ENCODE measurements around the gene RASSF7. TPM values are rescaled to one million over a fixed set of nuclear protein-coding genes. Genes with fewer than 3 reads are reported as not detected.

The RASSF7 gene
- total RNA-seq, 2 experiments from 2014 or later = 14.1 to 15.7 TPM

- Mint-ChIP-seq H3K4me1 (ENCODE audit: low read depth) (no peaks in the 10 kb centered on the region), H3K27me3 (no peaks in the 10 kb centered on the region), H3K36me3 (ENCODE audit: low read depth) (peaks cover 9% of the 10 kb centered on the region), H3K9me3 (no peaks in the 10 kb centered on the region), H3K4me3 (peak overlapping the region; percentile 38), H3K27ac (no peak overlapping the region)
- DNase-seq (no peak), ATAC-seq (ENCODE audit: poor library complexity) (no peak)
- ChIA-PET POLR2A (no interaction called here), CTCF (no interaction called here)
- TF ChIP-seq, protein P1, sequence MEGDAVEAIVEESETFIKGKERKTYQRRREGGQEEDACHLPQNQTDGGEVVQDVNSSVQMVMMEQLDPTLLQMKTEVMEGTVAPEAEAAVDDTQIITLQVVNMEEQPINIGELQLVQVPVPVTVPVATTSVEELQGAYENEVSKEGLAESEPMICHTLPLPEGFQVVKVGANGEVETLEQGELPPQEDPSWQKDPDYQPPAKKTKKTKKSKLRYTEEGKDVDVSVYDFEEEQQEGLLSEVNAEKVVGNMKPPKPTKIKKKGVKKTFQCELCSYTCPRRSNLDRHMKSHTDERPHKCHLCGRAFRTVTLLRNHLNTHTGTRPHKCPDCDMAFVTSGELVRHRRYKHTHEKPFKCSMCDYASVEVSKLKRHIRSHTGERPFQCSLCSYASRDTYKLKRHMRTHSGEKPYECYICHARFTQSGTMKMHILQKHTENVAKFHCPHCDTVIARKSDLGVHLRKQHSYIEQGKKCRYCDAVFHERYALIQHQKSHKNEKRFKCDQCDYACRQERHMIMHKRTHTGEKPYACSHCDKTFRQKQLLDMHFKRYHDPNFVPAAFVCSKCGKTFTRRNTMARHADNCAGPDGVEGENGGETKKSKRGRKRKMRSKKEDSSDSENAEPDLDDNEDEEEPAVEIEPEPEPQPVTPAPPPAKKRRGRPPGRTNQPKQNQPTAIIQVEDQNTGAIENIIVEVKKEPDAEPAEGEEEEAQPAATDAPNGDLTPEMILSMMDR (IDR thresholded peaks at IDR 0.05) = no peak
- H3K9me3 ChIP-seq (ENCODE audit: control insufficient read depth in 1 of 2, insufficient read depth in 1 of 2, low read length in 2 of 2) = no peaks in the 10 kb centered on the region
- intact Hi-C loops (cut with DNase I, micrococcal nuclease) = no loop called here
- H3K27ac ChIP-seq (ENCODE audit: low read depth in 1 of 2, low read length in 2 of 2) = no peak overlapping the region
- no peaks in the 10 kb centered on the region for H3K27me3 ChIP-seq (ENCODE audit: control insufficient read depth in 1 of 2, insufficient read depth in 2 of 2, low read length in 2 of 2)
- H3K36me3 ChIP-seq (ENCODE audit: insufficient read depth, low read length) = peaks cover 26% of the 10 kb centered on the region
- H3K4me1 ChIP-seq (ENCODE audit: insufficient read depth, low read length) = peaks cover 15% of the 10 kb centered on the region
- H3K4me3 ChIP-seq (ENCODE audit: low read length) = no peak overlapping the region
These were observed 30.9 kb upstream of the RASSF7 start for GRCh38 chr11:529728-530411.

- no peak overlapping the region for H3K27ac Mint-ChIP-seq
- no peaks in the 10 kb centered on the region for H3K27me3 Mint-ChIP-seq
- no peak overlapping the region for H3K4me3 ChIP-seq (ENCODE audit: low read length)
- peaks cover 2% of the 10 kb centered on the region for H3K4me1 Mint-ChIP-seq (ENCODE audit: low read depth)
- intact Hi-C loops (cut with DNase I, micrococcal nuclease) = no loop called here
- peaks cover 19% of the 10 kb centered on the region for H3K4me1 ChIP-seq (ENCODE audit: insufficient read depth, low read length)
- no peak for ATAC-seq (ENCODE audit: poor library complexity)
- no peak for DNase-seq
- no peak overlapping the region for H3K27ac ChIP-seq (ENCODE audit: low read depth in 1 of 2, low read length in 2 of 2)
- CTCF ChIA-PET = no interaction called here
- no peaks in the 10 kb centered on the region for H3K9me3 ChIP-seq (ENCODE audit: control insufficient read depth in 1 of 2, insufficient read depth in 1 of 2, low read length in 2 of 2)
- peak overlapping the region; percentile 66 for H3K4me3 Mint-ChIP-seq
- H3K27me3 ChIP-seq (ENCODE audit: control insufficient read depth in 1 of 2, insufficient read depth in 2 of 2, low read length in 2 of 2) = no peaks in the 10 kb centered on the region
- peaks cover 12% of the 10 kb centered on the region for H3K36me3 Mint-ChIP-seq (ENCODE audit: low read depth)
- TF ChIP-seq, protein P1 (IDR thresholded peaks at IDR 0.05) = no peak
- H3K36me3 ChIP-seq (ENCODE audit: insufficient read depth, low read length) = peaks cover 26% of the 10 kb centered on the region
- POLR2A ChIA-PET = no interaction called here
- no peaks in the 10 kb centered on the region for H3K9me3 Mint-ChIP-seq
These were observed 29.6 kb upstream of the RASSF7 start for GRCh38 chr11:530960-531831.

- no peaks in the 10 kb centered on the region for H3K9me3 Mint-ChIP-seq
- H3K27me3 ChIP-seq (ENCODE audit: control insufficient read depth in 1 of 2, insufficient read depth in 2 of 2, low read length in 2 of 2) = no peaks in the 10 kb centered on the region
- ChIA-PET CTCF (no interaction called here), POLR2A (no interaction called here)
- H3K4me1 ChIP-seq (ENCODE audit: insufficient read depth, low read length) = peaks cover 27% of the 10 kb centered on the region
- H3K36me3 Mint-ChIP-seq (ENCODE audit: low read depth) = peaks cover 13% of the 10 kb centered on the region
- intact Hi-C loops (cut with DNase I, micrococcal nuclease) = no loop called here
- ATAC-seq (ENCODE audit: poor library complexity) (no peak), DNase-seq (no peak)
- peak overlapping the region; percentile 66 for H3K4me3 Mint-ChIP-seq
- no peaks in the 10 kb centered on the region for H3K27me3 Mint-ChIP-seq
- no peak overlapping the region for H3K27ac ChIP-seq (ENCODE audit: low read depth in 1 of 2, low read length in 2 of 2)
- H3K9me3 ChIP-seq (ENCODE audit: control insufficient read depth in 1 of 2, insufficient read depth in 1 of 2, low read length in 2 of 2) = no peaks in the 10 kb centered on the region
- TF ChIP-seq, protein P1 (IDR thresholded peaks at IDR 0.05) = no peak
- H3K4me1 Mint-ChIP-seq (ENCODE audit: low read depth) = peaks cover 5% of the 10 kb centered on the region
- H3K36me3 ChIP-seq (ENCODE audit: insufficient read depth, low read length) = peaks cover 26% of the 10 kb centered on the region
- no peak overlapping the region for H3K4me3 ChIP-seq (ENCODE audit: low read length)
- no peak overlapping the region for H3K27ac Mint-ChIP-seq
These were observed 28.7 kb upstream of the RASSF7 start for GRCh38 chr11:531919-532526.

All from CD4-positive, alpha-beta T cell (primary cell).